Dermis microvascular lymphatic vessel endothelial cell (primary cell): ENCODE data around the gene CCDC88C. TPM values are rescaled to one million over a fixed set of nuclear protein-coding genes. Genes with fewer than 3 reads are reported as not detected.

Source experiments
- DNase-seq, 2 donors: peaks; one replicate each; pipeline versions ENCODE4 v3.0.0 to v3.0.0-alpha.2; 2010; ENCODE audit warnings: low read depth in 2 of 2
- total RNA-seq: library from RNA; depleted of rRNA; stranded (reverse); fragments of >200 nt; gene quantifications from 2 replicates; pipeline ENCODE4 v1.2.1, GENCODE V29; 2014

The CCDC88C gene
- total RNA-seq, 1 donor from 2014 or later, result 12.8 TPM

GRCh38 chr14:91291786-91292405 lies 125.7 kb downstream of the CCDC88C start:
- no peak for DNase-seq

DNA sequence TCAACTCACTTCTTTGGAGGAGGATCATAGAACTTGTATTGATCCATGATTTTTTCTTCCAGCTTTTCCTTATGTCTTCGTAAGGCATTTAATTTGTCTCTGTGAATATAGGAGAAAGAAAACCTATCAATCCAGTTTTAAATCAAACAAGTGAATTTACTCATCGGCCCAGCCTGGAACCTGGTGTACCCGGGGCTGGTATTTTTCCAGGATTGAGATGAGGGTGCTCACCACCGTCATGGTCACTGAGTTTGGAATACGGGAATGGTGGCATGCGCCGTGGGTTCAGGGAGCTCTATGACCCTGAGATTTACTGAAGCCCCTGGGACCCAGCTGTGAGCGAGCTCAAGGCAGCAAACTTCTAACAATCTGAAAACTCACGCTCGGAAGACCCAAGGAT lies 126.6 kb downstream of the CCDC88C start:
- no peak for DNase-seq

GRCh38 chr14:91289464-91289863 lies 128.2 kb downstream of the CCDC88C start:
- no peak for DNase-seq

DNA sequence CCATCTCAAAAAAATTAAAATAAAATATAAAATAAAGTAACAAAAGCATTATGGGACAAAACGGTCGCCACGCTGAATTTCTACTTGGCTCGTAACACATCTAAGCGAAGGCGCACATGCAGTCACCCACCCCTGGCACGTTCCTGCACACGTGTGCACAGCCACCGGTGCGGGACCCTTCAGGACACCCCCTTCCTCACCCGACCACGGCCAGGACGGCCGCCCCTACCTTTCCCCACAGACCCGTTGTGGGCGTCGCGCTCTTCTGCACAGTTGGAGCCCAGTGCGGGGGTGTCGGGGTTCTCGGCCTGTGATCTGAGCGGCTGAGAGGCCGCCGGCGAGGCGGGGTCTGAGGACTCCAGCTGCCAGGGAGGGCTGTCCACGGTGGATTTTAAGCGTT lies 128.7 kb downstream of the CCDC88C start:
- DNase-seq, result no peak

DNA sequence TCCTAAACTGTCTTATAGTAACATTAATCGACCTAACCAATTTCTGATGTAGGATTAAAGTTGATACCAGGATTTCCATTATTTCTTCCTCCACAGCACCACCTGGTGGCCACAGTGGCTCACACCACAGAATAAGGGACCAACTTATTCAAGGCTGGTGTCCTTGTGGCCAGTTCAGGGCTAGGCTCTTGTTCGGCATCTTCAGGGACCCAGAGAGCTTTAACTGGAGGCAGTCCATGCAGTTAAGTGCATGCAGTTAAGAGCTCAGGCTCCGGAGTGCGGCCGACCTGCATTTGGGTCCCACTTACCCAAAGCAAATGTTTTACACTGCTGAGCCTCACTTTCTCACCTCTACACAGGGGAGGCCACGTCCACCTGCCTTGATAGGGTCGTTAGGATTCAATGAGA lies 131.1 kb downstream of the CCDC88C start:
- peak; percentile 57 to 75 for DNase-seq

DNA sequence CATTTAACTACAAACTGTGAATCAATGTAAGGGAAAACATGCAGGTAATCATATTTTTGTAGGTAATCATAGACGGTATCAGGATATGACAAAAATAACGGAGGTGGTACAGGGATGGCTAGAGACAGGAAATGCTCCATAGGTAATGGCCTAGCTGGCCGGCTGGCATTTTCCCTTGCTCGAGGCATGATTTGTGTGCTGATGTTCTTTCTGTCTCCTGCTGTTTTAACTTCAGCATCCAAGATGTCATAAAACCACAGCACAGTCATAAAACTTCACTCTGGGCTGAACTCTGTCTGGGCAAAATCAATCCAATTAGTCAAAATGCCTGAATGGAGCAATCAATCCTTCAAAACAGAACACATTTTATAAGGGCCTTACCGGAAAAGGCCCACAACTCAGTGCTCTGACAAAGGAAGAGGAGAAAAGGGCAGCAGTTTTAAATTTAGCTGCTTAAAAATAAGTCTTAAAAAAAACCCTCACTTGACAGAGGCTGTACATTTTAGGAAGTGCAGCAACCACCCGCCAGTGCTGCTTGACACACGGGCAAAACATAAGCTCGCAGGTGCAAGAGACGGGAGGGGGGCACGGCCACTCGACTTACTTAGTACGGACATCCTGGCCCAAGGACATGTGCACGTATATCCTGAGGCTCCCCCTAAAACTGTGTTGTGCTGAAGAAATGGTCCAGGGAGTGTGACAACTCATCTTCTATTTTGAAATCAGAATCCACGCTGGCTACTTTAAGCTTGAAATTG lies 132.7 kb downstream of the CCDC88C start:
- no peak for DNase-seq

GRCh38 chr14:91284146-91284790 lies 133.4 kb downstream of the CCDC88C start:
- DNase-seq, result no peak

- no peak for DNase-seq
Measured at GRCh38 chr14:91283666-91284065, 134.0 kb downstream of the CCDC88C start.

GRCh38 chr14:91282954-91283645 lies 134.5 kb downstream of the CCDC88C start:
- DNase-seq, result no peak

- DNase-seq, result no peak
Measured at GRCh38 chr14:91281346-91281745, 136.3 kb downstream of the CCDC88C start.

- DNase-seq, result no peak
Measured at GRCh38 chr14:91280129-91280528, 137.5 kb downstream of the CCDC88C start.

DNA sequence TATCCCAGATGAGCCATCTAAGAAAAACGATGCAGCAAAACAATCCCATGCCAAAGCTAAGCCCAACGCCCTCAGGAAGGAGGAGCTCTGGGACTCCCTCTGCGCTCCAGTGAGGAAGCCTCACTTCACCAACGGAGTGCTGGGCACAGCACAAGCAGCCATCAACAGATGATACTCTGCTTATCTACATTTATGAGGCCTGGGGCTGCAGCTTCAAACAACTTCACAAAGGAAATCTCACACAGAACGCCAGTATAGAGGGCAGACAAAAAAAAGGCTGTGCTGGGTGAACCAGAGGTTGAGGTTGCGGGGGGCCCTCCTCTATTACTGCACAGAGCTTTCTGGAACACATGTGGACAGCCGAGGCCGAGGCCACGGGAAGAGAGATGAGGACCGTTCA lies 138.3 kb downstream of the CCDC88C start:
- DNase-seq, result no peak

- no peak for DNase-seq
Measured at GRCh38 chr14:91278383-91278715, 139.3 kb downstream of the CCDC88C start.

- DNase-seq, result no peak
Measured at GRCh38 chr14:91277546-91278382, 139.9 kb downstream of the CCDC88C start.

GRCh38 chr14:91274796-91275195 lies 142.8 kb downstream of the CCDC88C start:
- DNase-seq, result no peak

DNA sequence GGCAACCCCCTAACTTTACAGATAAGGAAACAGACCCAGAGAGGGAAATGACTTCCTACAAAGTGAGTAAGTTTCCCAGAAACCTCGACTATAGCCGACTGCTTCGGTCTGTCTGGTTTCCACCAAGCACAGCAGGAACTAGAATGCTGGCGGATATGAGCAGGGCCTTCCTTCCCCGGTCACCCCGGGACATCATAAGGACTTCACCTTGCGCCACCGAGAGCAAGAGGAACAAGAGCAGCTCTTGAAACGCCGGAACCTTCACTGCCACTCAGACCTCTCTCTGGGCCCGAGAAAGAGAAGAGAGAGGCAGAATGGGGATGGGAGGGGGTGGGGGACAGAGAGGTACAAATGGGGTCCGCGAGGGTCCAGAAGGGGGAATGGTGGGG lies 143.7 kb downstream of the CCDC88C start:
- DNase-seq, result no peak

- no peak for DNase-seq
Measured at GRCh38 chr14:91273273-91273884, 144.2 kb downstream of the CCDC88C start.

DNA sequence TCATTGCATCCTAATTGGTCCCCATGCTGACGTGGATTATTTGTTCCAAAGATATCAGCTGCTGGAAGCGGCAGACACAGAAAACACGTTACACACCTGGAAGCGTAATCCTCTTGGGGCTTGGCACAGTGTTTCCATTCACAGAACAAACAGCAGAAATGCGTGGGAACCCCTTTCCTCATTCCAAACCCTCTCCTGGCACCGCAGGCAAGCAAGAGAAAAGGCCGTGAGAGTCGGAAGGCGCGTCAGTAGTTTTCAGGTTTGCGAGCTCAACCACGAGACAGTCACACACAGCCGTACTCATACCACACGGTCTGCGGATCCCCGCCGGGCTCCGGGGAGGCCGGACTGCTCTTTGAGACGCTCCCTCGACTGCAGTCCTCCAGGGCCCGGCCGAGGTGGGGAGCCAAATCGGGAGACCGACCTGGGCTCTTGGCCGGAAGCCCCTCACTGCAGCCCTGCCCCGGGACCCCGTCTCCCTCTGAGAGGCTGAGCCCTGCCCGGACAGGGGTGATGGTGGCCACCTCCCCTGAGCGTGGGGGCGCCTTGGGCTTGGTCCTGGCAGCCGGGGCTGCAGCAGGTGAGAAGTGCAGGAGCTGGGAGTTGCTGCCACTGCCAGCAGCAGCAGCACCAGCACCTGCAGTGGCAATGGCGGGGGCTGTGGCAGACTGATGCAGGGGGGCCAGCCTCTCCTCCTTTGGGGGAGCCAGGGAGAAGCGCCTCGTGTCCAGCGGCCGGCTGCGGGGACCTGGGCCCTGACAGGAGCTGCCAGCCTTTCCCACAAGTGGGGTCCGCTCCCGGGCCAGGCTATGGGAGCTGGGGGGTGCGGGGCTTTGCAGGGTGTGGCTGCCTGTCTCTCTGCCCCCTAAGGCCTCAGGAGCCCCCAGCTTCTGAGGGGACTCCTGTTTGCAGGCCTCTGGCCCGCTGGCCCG lies 145.0 kb downstream of the CCDC88C start:
- no peak for DNase-seq

GRCh38 chr14:91271639-91272038 lies 146.0 kb downstream of the CCDC88C start:
- DNase-seq, result no peak

GRCh38 chr14:91270619-91271018 lies 147.0 kb downstream of the CCDC88C start:
- no peak for DNase-seq
